ENCODE measurements around the gene KDM6A.
"Not testable (repeated sequence)": the region's sequence is repeated elsewhere in the genome, so short reads cannot be mapped to it uniquely, and the experiment has no call there.

The KDM6A gene

DNA sequence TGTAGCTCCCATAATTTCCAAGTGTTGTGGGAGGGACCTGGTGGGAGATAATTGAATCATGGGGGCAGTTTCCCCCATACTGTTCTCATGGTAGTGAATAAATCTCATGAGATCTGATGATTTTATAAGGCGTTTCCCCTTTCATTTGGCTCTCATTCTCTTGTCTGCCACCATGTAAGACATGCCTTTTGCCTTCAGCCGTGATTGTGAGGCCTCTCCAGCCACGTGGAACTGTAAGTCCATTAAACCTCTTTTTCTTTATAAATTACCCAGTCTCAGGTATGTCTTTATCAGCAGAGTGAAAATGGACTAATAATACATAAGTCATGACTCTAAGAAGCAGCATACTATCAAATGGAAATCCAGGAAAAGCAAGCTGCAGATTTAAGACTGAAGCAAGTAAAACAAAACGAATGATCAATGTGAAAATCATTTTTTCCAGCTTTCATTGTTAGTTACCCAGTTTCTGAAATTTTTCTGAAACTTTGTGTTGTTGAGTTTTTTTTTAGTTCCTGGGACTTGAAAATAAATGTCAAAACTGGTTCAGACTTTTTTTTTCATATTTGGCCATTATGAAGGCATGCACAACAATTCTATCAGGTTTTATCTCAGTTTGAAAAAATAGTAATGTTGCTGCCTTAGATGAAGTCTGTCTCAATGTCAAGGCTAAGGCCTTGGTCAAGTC lies 262.5 kb downstream of the KDM6A start:
- peaks cover 17% of the 10 kb centered on the region for H3K9me3 ChIP-seq (ENCODE audit: control insufficient read depth, low read depth, low read length)
- not testable (repeated sequence) for H3K27ac ChIP-seq (ENCODE audit: low read length); H3K36me3 ChIP-seq (ENCODE audit: control insufficient read depth, low read depth, low read length)

DNA sequence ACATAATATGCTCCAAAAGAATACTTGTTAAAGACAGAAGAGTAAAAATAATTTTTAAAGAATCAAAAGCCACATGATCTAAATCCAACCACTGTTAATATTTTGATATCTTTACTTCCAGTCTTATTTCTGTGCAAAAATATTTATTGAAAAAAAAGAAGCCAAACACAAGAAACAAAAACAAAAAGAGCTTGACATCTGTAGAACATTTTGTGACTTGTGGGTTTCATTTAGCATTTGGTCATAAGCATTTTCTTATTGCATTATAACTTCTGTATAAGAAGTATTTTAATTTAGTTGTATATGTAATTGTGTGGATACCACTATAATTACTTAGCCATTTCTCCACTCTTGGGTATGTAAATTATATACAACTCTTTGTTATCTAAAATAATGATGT lies 264.5 kb downstream of the KDM6A start:
- Histone ChIP-seq H3K4me1 (ENCODE audit: control insufficient read depth, low read depth, low read length) (no peaks in the 10 kb centered on the region), H3K9ac (ENCODE audit: low read length) (no peak overlapping the region), H3K27ac (ENCODE audit: low read length) (no peak overlapping the region), H3K27me3 (ENCODE audit: control insufficient read depth, insufficient read depth, low read length) (no peaks in the 10 kb centered on the region), H3K36me3 (ENCODE audit: control insufficient read depth, low read depth, low read length) (no peaks in the 10 kb centered on the region), H3K4me3 (ENCODE audit: low read length) (no peak overlapping the region), H3K9me3 (ENCODE audit: control insufficient read depth, low read depth, low read length) (peaks cover 9% of the 10 kb centered on the region)

More for the DNA sequence above, 262.5 kb downstream of the KDM6A start:
- not testable (repeated sequence) for H3K9ac ChIP-seq (ENCODE audit: low read length); H3K4me3 ChIP-seq (ENCODE audit: low read length); H3K27me3 ChIP-seq (ENCODE audit: control insufficient read depth, insufficient read depth, low read length); H3K4me1 ChIP-seq (ENCODE audit: control insufficient read depth, low read depth, low read length)

DNA sequence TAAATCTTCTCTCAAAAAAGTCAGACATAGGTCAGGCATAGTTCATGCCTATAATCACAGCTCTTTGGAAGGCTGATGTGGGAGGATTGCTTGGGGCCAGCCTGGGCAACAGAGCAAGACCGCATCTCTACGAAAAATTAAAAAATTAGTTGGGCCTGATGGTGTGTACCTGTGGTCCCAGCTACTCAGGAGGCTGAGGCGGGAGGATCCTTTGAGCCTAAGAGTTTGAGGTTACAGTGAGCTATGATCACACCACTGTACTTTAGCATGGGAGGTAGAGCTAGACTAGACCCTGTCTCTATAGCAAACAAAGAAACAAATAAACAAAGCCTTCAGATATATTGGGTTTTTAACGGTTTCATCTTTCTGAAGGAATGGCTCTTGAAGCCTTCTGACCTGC lies 265.5 kb downstream of the KDM6A start:
- H3K27ac ChIP-seq (ENCODE audit: low read length), result no peak overlapping the region
- H3K9me3 ChIP-seq (ENCODE audit: control insufficient read depth, low read depth, low read length), result peaks cover 10% of the 10 kb centered on the region
- H3K9ac ChIP-seq (ENCODE audit: low read length), result no peak overlapping the region
- no peaks in the 10 kb centered on the region for H3K27me3 ChIP-seq (ENCODE audit: control insufficient read depth, insufficient read depth, low read length)
- H3K4me3 ChIP-seq (ENCODE audit: low read length), result no peak overlapping the region
- H3K36me3 ChIP-seq (ENCODE audit: control insufficient read depth, low read depth, low read length), result no peaks in the 10 kb centered on the region
- no peaks in the 10 kb centered on the region for H3K4me1 ChIP-seq (ENCODE audit: control insufficient read depth, low read depth, low read length)

DNA sequence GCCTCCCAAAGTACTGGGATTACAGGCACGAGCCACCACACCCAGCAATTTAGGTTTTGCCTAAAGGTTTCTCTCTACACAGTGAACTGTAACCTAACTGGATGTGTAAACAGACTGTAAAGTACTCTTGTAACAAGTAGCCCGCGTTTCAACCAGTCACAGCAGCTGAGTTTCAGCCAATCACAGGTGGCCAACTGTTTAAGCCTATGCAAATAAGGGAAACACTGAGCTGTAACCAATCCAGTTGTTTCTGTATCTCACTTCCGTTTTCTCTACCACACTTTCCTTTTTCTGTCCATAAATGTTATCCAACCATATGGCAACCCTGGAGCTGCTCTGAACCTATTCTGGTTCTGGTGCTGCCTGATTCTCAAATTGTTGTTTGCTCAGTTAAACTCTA lies 267.8 kb downstream of the KDM6A start:
- no peaks in the 10 kb centered on the region for H3K27me3 ChIP-seq (ENCODE audit: control insufficient read depth, insufficient read depth, low read length)
- no peak overlapping the region for H3K9ac ChIP-seq (ENCODE audit: low read length)
- H3K4me3 ChIP-seq (ENCODE audit: low read length), result no peak overlapping the region
- H3K4me1 ChIP-seq (ENCODE audit: control insufficient read depth, low read depth, low read length), result no peaks in the 10 kb centered on the region
- peaks cover 8% of the 10 kb centered on the region for H3K9me3 ChIP-seq (ENCODE audit: control insufficient read depth, low read depth, low read length)
- no peaks in the 10 kb centered on the region for H3K36me3 ChIP-seq (ENCODE audit: control insufficient read depth, low read depth, low read length)
- no peak overlapping the region for H3K27ac ChIP-seq (ENCODE audit: low read length)

DNA sequence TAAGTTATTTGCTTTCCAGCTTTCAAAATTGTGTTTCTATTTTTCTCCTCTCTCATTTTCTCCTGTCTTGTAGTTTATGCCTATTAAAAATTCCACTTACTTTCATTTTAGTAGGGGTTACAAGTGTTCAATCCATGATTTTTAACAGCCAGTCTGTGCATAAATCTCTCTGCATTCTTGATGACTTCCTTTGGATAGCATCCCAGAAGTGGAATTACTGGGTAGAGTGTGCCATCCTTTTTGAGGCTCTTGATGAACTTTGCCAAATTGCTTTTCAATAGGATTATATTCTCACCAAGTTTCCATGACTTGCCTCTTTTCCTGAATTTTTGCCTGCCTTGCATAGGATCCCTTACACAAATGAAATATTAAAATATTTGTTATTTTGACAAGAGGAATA lies 269.2 kb downstream of the KDM6A start:
- H3K27ac ChIP-seq (ENCODE audit: low read length), result no peak overlapping the region
- no peak overlapping the region for H3K9ac ChIP-seq (ENCODE audit: low read length)
- no peaks in the 10 kb centered on the region for H3K36me3 ChIP-seq (ENCODE audit: control insufficient read depth, low read depth, low read length)
- no peaks in the 10 kb centered on the region for H3K27me3 ChIP-seq (ENCODE audit: control insufficient read depth, insufficient read depth, low read length)
- no peaks in the 10 kb centered on the region for H3K4me1 ChIP-seq (ENCODE audit: control insufficient read depth, low read depth, low read length)
- H3K9me3 ChIP-seq (ENCODE audit: control insufficient read depth, low read depth, low read length), result peaks cover 8% of the 10 kb centered on the region
- H3K4me3 ChIP-seq (ENCODE audit: low read length), result no peak overlapping the region

DNA sequence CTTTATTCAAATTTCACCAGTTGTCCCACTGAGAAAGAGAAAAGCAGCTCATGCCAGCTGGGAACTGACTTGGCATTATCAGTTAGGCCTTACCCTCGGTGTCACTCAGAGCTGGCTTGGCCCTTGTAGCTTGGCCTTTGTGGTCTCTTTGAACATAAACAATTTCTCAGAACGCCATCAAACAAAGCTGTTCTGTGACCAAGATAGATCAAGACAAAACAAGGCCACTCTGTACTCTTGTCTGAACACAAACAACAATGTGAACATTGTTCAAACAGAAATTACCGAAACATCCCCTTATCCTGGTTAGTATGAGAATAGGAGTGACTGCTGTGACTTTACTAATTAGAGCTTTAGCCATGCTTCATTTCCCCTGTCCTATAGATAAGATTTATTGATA lies 270.5 kb downstream of the KDM6A start:
- H3K27ac ChIP-seq (ENCODE audit: low read length), result no peak overlapping the region
- H3K27me3 ChIP-seq (ENCODE audit: control insufficient read depth, insufficient read depth, low read length), result no peaks in the 10 kb centered on the region
- no peaks in the 10 kb centered on the region for H3K4me1 ChIP-seq (ENCODE audit: control insufficient read depth, low read depth, low read length)
- no peaks in the 10 kb centered on the region for H3K36me3 ChIP-seq (ENCODE audit: control insufficient read depth, low read depth, low read length)
- H3K9ac ChIP-seq (ENCODE audit: low read length), result no peak overlapping the region
- H3K9me3 ChIP-seq (ENCODE audit: control insufficient read depth, low read depth, low read length), result peaks cover 8% of the 10 kb centered on the region
- no peak overlapping the region for H3K4me3 ChIP-seq (ENCODE audit: low read length)

DNA sequence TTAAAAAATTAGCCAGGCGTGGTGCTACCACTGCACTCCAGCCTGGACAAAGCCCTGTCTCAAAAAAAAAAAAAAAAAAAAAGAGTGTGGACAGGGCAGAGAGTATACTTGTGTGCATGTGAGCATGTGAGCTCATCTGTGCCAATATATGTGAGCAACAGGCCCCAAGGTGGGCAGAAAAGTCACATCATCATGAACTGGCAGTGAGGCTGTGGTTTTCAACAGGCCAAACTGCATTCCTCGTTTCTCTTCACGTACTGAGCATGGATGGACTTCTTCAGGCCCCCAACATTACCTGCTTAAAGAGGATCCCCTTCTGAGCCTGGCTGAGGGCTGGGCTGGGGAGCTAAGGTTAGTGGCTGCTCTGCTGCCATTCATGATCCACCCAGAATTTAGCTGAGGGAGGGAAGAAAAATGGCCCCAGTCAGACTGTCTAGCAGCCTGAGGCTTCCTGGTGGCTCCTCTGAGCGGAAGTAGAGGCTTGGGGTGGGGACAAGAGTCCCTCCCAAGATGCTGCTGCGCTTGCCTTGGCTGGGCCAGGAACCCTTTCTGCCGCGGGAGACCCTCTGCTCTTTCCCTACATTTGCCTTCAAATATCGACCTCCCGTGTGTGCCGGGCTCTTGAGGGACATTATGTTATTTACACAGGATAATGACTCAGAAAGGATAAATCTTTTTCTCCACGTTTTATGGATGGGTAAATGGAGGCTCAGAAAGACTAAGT lies 272.7 kb downstream of the KDM6A start:
- Histone ChIP-seq H3K36me3 (ENCODE audit: control insufficient read depth, low read depth, low read length) (no peaks in the 10 kb centered on the region), H3K27ac (ENCODE audit: low read length) (no peak overlapping the region), H3K4me3 (ENCODE audit: low read length) (no peak overlapping the region), H3K4me1 (ENCODE audit: control insufficient read depth, low read depth, low read length) (no peaks in the 10 kb centered on the region), H3K9me3 (ENCODE audit: control insufficient read depth, low read depth, low read length) (peaks cover 7% of the 10 kb centered on the region), H3K27me3 (ENCODE audit: control insufficient read depth, insufficient read depth, low read length) (no peaks in the 10 kb centered on the region), H3K9ac (ENCODE audit: low read length) (no peak overlapping the region)

DNA sequence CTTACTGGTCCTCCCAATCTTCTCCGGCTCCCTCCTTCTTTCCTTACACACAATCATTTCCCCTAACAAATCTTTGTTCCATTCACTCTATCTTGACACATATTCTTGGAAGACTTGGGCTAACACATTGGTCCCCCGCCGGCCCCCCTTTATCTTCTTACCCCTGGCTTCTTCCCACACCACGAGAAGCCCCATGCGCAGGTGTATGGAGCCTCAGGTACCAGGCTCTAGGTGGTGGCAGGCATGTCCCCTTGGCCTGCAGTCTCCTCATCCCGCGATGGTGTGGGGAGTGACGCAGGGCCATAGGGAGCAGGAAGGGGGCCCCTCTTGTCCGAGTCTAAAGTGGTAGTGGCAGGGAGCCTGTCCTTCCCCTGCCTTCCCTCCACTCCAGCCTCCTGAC lies 277.8 kb downstream of the KDM6A start:
- H3K4me1 ChIP-seq (ENCODE audit: control insufficient read depth, low read depth, low read length), result no peaks in the 10 kb centered on the region
- H3K27me3 ChIP-seq (ENCODE audit: control insufficient read depth, insufficient read depth, low read length), result no peaks in the 10 kb centered on the region
- H3K36me3 ChIP-seq (ENCODE audit: control insufficient read depth, low read depth, low read length), result no peaks in the 10 kb centered on the region
- H3K9me3 ChIP-seq (ENCODE audit: control insufficient read depth, low read depth, low read length), result peaks cover 7% of the 10 kb centered on the region
- no peak overlapping the region for H3K4me3 ChIP-seq (ENCODE audit: low read length)
- no peak overlapping the region for H3K27ac ChIP-seq (ENCODE audit: low read length)
- H3K9ac ChIP-seq (ENCODE audit: low read length), result no peak overlapping the region

DNA sequence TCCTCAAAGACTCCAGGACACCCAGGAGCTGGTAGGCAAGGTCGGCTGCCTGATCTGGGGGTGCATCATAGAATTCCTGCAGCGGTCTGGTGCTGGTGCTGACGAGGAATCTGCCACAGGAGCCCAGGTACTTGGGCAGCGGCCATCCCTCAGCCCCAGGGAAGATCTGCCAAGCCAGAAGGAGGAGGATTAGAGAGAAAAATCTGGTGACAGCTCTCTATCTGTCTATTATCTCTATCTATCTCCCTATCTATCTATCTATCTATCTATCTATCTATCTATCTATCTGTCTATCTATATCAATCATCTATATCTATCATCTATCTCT lies 281.0 kb downstream of the KDM6A start:
- Histone ChIP-seq H3K9ac (ENCODE audit: low read length) (no peak overlapping the region), H3K4me3 (ENCODE audit: low read length) (no peak overlapping the region), H3K36me3 (ENCODE audit: control insufficient read depth, low read depth, low read length) (no peaks in the 10 kb centered on the region), H3K4me1 (ENCODE audit: control insufficient read depth, low read depth, low read length) (no peaks in the 10 kb centered on the region), H3K9me3 (ENCODE audit: control insufficient read depth, low read depth, low read length) (peaks cover 6% of the 10 kb centered on the region), H3K27me3 (ENCODE audit: control insufficient read depth, insufficient read depth, low read length) (no peaks in the 10 kb centered on the region), H3K27ac (ENCODE audit: low read length) (no peak overlapping the region)

DNA sequence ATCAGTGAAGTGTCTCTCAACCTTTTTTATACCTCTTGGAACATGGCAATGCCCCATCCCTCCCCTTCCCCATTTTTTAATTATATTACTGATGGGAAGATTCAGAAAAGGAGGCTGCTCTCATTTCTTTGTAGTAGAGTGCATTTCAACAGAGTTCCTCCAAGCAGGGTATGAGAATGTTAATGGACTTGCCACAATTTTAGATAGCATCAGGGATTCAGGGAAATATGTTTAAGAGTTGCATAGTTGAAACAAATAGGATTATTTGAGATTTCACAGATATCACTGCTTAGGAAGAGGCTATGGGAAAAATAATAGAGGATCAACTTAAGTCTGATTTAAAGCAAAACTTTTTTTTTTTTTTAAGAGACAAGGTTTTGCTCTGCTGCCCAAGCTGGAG lies 281.5 kb downstream of the KDM6A start:
- Histone ChIP-seq H3K9ac (ENCODE audit: low read length) (no peak overlapping the region), H3K4me3 (ENCODE audit: low read length) (no peak overlapping the region), H3K9me3 (ENCODE audit: control insufficient read depth, low read depth, low read length) (peaks cover 3% of the 10 kb centered on the region), H3K27me3 (ENCODE audit: control insufficient read depth, insufficient read depth, low read length) (no peaks in the 10 kb centered on the region), H3K4me1 (ENCODE audit: control insufficient read depth, low read depth, low read length) (no peaks in the 10 kb centered on the region), H3K36me3 (ENCODE audit: control insufficient read depth, low read depth, low read length) (no peaks in the 10 kb centered on the region), H3K27ac (ENCODE audit: low read length) (no peak overlapping the region)

DNA sequence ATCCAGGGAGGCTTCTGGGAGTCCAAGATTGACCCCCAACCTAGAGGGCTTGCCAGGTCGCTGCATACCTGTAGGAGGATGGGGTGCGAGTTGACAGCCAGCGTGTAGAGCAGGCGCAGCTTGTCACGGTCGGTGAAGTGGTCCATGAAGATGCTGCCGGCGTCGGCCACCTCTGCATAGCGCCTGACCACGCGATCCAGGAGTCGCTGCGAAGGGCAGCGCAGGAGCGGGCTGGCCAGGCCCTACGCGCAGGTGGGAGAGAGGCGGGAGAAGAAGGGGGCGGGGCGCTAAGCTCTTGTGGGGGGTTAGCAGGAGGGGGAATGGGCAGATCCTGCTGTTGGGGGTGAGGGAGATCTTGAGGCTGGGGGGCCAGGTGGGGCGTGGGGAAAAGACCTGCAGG lies 284.7 kb downstream of the KDM6A start:
- no peak overlapping the region for H3K9ac ChIP-seq (ENCODE audit: low read length)
- no peaks in the 10 kb centered on the region for H3K36me3 ChIP-seq (ENCODE audit: control insufficient read depth, low read depth, low read length)
- no peaks in the 10 kb centered on the region for H3K27me3 ChIP-seq (ENCODE audit: control insufficient read depth, insufficient read depth, low read length)
- H3K4me1 ChIP-seq (ENCODE audit: control insufficient read depth, low read depth, low read length), result no peaks in the 10 kb centered on the region
- H3K9me3 ChIP-seq (ENCODE audit: control insufficient read depth, low read depth, low read length), result peaks cover 18% of the 10 kb centered on the region
- no peak overlapping the region for H3K4me3 ChIP-seq (ENCODE audit: low read length)
- no peak overlapping the region for H3K27ac ChIP-seq (ENCODE audit: low read length)

Data from iPS-18a (cell line).